IMR-90 (cell line): Measurements from ENCODE around the gene PHF14. TPM values are rescaled to one million over a fixed set of nuclear protein-coding genes. Genes with fewer than 3 reads are reported as not detected.

ENCODE experiments used
- ATAC-seq: fragments of 200-7000 bp; cut with Tn5 transposase; 2 replicates; pipeline ENCODE4 v1.9.1; 2020; ENCODE audit warnings: low read depth, mild to moderate bottlenecking, moderate library complexity
- BruUV-seq: library from RNA; stranded (reverse); fragments of 400-500 nt; replicated peaks from 2 replicates; lab custom pipeline; 2021; lab: Mats Ljungman, UMichigan
- CTCF ChIA-PET: fragments of 300-600 bp; formaldehyde crosslinking; extraction: SDS; loops from one replicate; lab custom pipeline; 2021; ENCODE audit warnings: antibody characterized with exemption; lab: Yijun Ruan, JAX
- POLR2A ChIA-PET: fragments of 300-600 bp; sonication (Branson Sonifier 250); formaldehyde crosslinking; loops from one replicate; lab custom pipeline; 2022; ENCODE audit warnings: antibody characterized with exemption; ENCODE audit not compliant: unreplicated experiment; lab: Charles Lee
- DNase-seq: peaks from one replicate; pipeline ENCODE4 v3.0.0; 2013
- H2AFZ ChIP-seq: replicated peaks from 2 replicates; pipeline ENCODE3; 2013; ENCODE audit warnings: low read length, mild to moderate bottlenecking; ENCODE audit not compliant: poor library complexity
- H2AK5ac ChIP-seq: 2 replicates; pipeline ENCODE4 v1.6.1; 2013; ENCODE audit warnings: low read depth, low read length, inconsistent platforms
- H2AK9ac ChIP-seq: replicated peaks from 2 replicates; pipeline ENCODE3; 2013; ENCODE audit warnings: mild to moderate bottlenecking, low read depth, low read length, moderate library complexity; ENCODE audit not compliant: poor library complexity
- H2BK120ac ChIP-seq: 2 replicates; pipeline ENCODE4 v1.6.1; 2013; ENCODE audit warnings: low read depth, low read length, inconsistent platforms
- H2BK15ac ChIP-seq: 3 replicates; pipeline ENCODE4 v1.6.1; 2013; ENCODE audit warnings: low read depth, low read length, inconsistent platforms
- H2BK20ac ChIP-seq: 2 replicates; pipeline ENCODE4 v1.6.1; 2013; ENCODE audit warnings: low read depth, mild to moderate bottlenecking, inconsistent platforms, low read length, moderate library complexity
- H2BK5ac ChIP-seq: 2 replicates; pipeline ENCODE4 v1.6.1; 2013; ENCODE audit warnings: mild to moderate bottlenecking, low read depth, low read length, inconsistent platforms; ENCODE audit not compliant: poor library complexity, severe bottlenecking
- H3K14ac ChIP-seq: replicated peaks from 2 replicates; pipeline ENCODE4 v1.6.1; 2013; ENCODE audit warnings: low read depth, low read length, inconsistent platforms
- H3K18ac ChIP-seq: 2 replicates; pipeline ENCODE4 v1.6.1; 2013; ENCODE audit warnings: low read depth, low read length, control low read depth
- H3K23ac ChIP-seq: 2 replicates; pipeline ENCODE4 v1.6.1; 2013; ENCODE audit warnings: low read depth, low read length, inconsistent platforms
- H3K27ac ChIP-seq: 2 replicates; pipeline ENCODE4 v1.5.1; 2013; ENCODE audit warnings: mild to moderate bottlenecking, control low read depth, low read length; ENCODE audit not compliant: insufficient read depth
- H3K27me3 ChIP-seq: 2 replicates; pipeline ENCODE4 v1.6.1; 2013; ENCODE audit warnings: low read length; ENCODE audit not compliant: control insufficient read depth, insufficient read depth
- H3K36me3 ChIP-seq: 2 replicates; pipeline ENCODE4 v1.6.1; 2013; ENCODE audit warnings: low read length, mixed read lengths; ENCODE audit not compliant: control insufficient read depth, insufficient read depth
- H3K4ac ChIP-seq: 2 replicates; pipeline ENCODE4 v1.6.1; 2013; ENCODE audit warnings: low read depth, low read length, inconsistent platforms
- H3K4me1 ChIP-seq: 2 replicates; pipeline ENCODE4 v1.6.1; 2013; ENCODE audit warnings: low read length, mixed read lengths; ENCODE audit not compliant: control insufficient read depth, insufficient read depth
- H3K4me2 ChIP-seq: 2 replicates; pipeline ENCODE4 v1.6.1; 2013; ENCODE audit warnings: low read depth, mild to moderate bottlenecking, control low read depth, low read length, moderate library complexity
- H3K4me3 ChIP-seq: 2 replicates; pipeline ENCODE4 v1.5.1; 2013; ENCODE audit warnings: low read depth, mild to moderate bottlenecking, control low read depth, low read length, moderate library complexity; ENCODE audit not compliant: insufficient read depth
- H3K56ac ChIP-seq: 2 replicates; pipeline ENCODE4 v1.6.1; 2013; ENCODE audit warnings: low read length, inconsistent platforms; ENCODE audit not compliant: insufficient read depth; ENCODE audit errors: extremely low read depth
- H3K79me1 ChIP-seq, 2 experiments: 2 replicates each; pipeline ENCODE4 v1.6.1; 2013; ENCODE audit warnings: low read length in 2 of 2, inconsistent platforms in 1 of 2, low read depth in 1 of 2
- H3K9ac ChIP-seq: 2 replicates; pipeline ENCODE4 v1.6.1; 2013; ENCODE audit warnings: low read depth, low read length, control low read depth
- H3K9me1 ChIP-seq: 2 replicates; pipeline ENCODE4 v1.6.1; 2013; ENCODE audit warnings: low read length, inconsistent platforms; ENCODE audit not compliant: insufficient read depth
- H3K9me3 ChIP-seq: 2 replicates; pipeline ENCODE4 v1.6.1; 2013; ENCODE audit warnings: low read length; ENCODE audit not compliant: control insufficient read depth, insufficient read depth
- H4K20me1 ChIP-seq: 2 replicates; pipeline ENCODE4 v1.6.1; 2013; ENCODE audit warnings: low read length, inconsistent platforms; ENCODE audit not compliant: insufficient read depth
- H4K5ac ChIP-seq: 2 replicates; pipeline ENCODE4 v1.6.1; 2013; ENCODE audit warnings: mild to moderate bottlenecking, low read depth, low read length, control low read depth
- H4K8ac ChIP-seq, 2 experiments: 2 replicates each; pipeline ENCODE4 v1.6.1; 2013; ENCODE audit warnings: low read depth in 2 of 2, low read length in 2 of 2, control low read depth in 1 of 2, inconsistent platforms in 1 of 2
- H4K91ac ChIP-seq: 2 replicates; pipeline ENCODE4 v1.6.1; 2013; ENCODE audit warnings: low read depth, low read length, inconsistent platforms; ENCODE audit not compliant: insufficient read depth
- MXI1 ChIP-seq: IDR thresholded peaks from 2 replicates; pipeline ENCODE4 v1.6.1; 2012; ENCODE audit warnings: low read depth, mild to moderate bottlenecking, low read length, moderate library complexity, borderline replicate concordance
- RAD21 ChIP-seq: IDR thresholded peaks from 2 replicates; pipeline ENCODE4 v1.6.1; 2012; ENCODE audit warnings: low read length, improper control_type of control experiment
- dilution Hi-C: fragments of 300-500 bp; cut with HindIII; formaldehyde crosslinking; loops from one replicate; pipeline ENCODE4 v1.14.3; 2018; ENCODE audit warnings: low sequenced_read_pairs; ENCODE audit not compliant: unreplicated experiment
- in situ Hi-C: fragments of 300-500 bp; cut with MboI; formaldehyde crosslinking; loops from 3 replicates; pipeline ENCODE4 v1.14.3; 2019; ENCODE audit warnings: low sequenced_read_pairs, inconsistent platforms, mixed read lengths
- intact Hi-C: fragments of 100-400 bp; cut with micrococcal nuclease; formaldehyde crosslinking; loops from 2 replicates; pipeline ENCODE4 v1.10.0; 2022
- polyA plus RNA-seq, 3 experiments: library from polyadenylated mRNA; depleted of rRNA; stranded (reverse); fragments of >200 nt; gene quantifications; 2 replicates each; pipeline ENCODE4 v1.2.3, GENCODE V29; 2012; ENCODE audit warnings: low replicate concordance in 1 of 3
- total RNA-seq: library from RNA; depleted of rRNA; stranded (reverse); fragments of >200 nt; gene quantifications from 2 replicates; pipeline ENCODE4 v1.2.3, GENCODE V29; 2012
- TF ChIP-seq, protein P1 (sequence below): fragments of 150-350 bp; IDR thresholded peaks from 2 replicates; pipeline ENCODE4 v1.6.1; 2017; ENCODE audit warnings: mild to moderate bottlenecking, antibody characterized with exemption, low read length, low read depth

PHF14 gene
- total and polyA plus RNA-seq, 2 of the 4 experiments (the other 2 are of a cell fraction): 8.7 to 17.2 TPM

DNA sequence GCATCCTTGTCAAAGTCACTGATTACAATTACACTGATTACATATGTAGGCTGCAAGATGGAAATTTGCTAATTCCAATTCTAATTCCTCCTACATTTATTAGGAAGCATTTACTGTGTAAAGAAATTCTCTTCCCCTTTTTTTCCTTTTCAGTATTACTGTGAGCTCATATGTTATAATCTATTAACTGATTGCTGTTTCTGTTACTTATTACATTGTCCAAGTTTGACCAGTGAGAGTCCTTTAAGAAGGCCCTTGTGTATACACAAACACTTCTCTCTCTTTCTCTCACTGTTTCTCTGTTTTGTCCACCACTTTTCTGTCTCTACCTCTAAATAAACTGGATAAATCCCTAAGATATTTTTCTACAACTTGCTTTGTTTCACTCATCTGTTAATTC is 31.5 kb downstream of the PHF14 start:
- BruUV-seq: no TSS peak
- no peak for ATAC-seq
- H3K56ac ChIP-seq: no peak overlapping the region
- H2AFZ ChIP-seq: no peak overlapping the region
- H3K9ac ChIP-seq: no peak overlapping the region
- H2BK15ac ChIP-seq: no peak overlapping the region
- in situ Hi-C loops (no loop called here), dilution Hi-C loops (no loop called here), intact Hi-C loops (no loop called here)
- DNase-seq: no peak
- no peak overlapping the region for H4K5ac ChIP-seq
- CTCF ChIA-PET: no interaction called here
- H2BK20ac ChIP-seq: no peak overlapping the region
- H3K18ac ChIP-seq: no peak overlapping the region
- POLR2A ChIA-PET: no interaction called here
- no peaks in the 10 kb centered on the region for H3K27me3 ChIP-seq
- H3K4me3 ChIP-seq: no peak overlapping the region
- no peak overlapping the region for H2AK9ac ChIP-seq
- H3K4me1 ChIP-seq: no peaks in the 10 kb centered on the region
- no peaks in the 10 kb centered on the region for H4K20me1 ChIP-seq
- no peak overlapping the region for H3K23ac ChIP-seq
- no peaks in the 10 kb centered on the region for H3K9me3 ChIP-seq
- no peak overlapping the region for H2BK5ac ChIP-seq
- H4K91ac ChIP-seq: no peak overlapping the region
- TF ChIP-seq RAD21: no peak
- TF ChIP-seq, protein P1, sequence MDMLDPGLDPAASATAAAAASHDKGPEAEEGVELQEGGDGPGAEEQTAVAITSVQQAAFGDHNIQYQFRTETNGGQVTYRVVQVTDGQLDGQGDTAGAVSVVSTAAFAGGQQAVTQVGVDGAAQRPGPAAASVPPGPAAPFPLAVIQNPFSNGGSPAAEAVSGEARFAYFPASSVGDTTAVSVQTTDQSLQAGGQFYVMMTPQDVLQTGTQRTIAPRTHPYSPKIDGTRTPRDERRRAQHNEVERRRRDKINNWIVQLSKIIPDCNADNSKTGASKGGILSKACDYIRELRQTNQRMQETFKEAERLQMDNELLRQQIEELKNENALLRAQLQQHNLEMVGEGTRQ: no peak
- TF ChIP-seq MXI1: no peak
- no peak overlapping the region for H3K14ac ChIP-seq
- H3K9me1 ChIP-seq: no peaks in the 10 kb centered on the region
- H3K36me3 ChIP-seq: peaks cover 4% of the 10 kb centered on the region; the same call in 1 of the 2 replicates
- no peak overlapping the region for H3K27ac ChIP-seq
- no peak overlapping the region for H4K8ac ChIP-seq
- H3K4ac ChIP-seq: no peak overlapping the region
- no peak overlapping the region for H2BK120ac ChIP-seq
- H2AK5ac ChIP-seq: no peak overlapping the region
- peaks cover 6 to 20% of the 10 kb centered on the region in 2 experiments; a peak in 2 of 4 replicates for H3K79me1 ChIP-seq
- no peak overlapping the region for H3K4me2 ChIP-seq
